CD4-positive, alpha-beta T cell treated with Interleukin-12 subunit alpha and Interleukin-12 subunit beta, for 1 hour (primary cell): ENCODE data around the gene LAMA5.

Experiments
- DNase-seq: peaks from one replicate; pipeline ENCODE4 v3.0.0-alpha.2; 2020

The LAMA5 gene

DNA sequence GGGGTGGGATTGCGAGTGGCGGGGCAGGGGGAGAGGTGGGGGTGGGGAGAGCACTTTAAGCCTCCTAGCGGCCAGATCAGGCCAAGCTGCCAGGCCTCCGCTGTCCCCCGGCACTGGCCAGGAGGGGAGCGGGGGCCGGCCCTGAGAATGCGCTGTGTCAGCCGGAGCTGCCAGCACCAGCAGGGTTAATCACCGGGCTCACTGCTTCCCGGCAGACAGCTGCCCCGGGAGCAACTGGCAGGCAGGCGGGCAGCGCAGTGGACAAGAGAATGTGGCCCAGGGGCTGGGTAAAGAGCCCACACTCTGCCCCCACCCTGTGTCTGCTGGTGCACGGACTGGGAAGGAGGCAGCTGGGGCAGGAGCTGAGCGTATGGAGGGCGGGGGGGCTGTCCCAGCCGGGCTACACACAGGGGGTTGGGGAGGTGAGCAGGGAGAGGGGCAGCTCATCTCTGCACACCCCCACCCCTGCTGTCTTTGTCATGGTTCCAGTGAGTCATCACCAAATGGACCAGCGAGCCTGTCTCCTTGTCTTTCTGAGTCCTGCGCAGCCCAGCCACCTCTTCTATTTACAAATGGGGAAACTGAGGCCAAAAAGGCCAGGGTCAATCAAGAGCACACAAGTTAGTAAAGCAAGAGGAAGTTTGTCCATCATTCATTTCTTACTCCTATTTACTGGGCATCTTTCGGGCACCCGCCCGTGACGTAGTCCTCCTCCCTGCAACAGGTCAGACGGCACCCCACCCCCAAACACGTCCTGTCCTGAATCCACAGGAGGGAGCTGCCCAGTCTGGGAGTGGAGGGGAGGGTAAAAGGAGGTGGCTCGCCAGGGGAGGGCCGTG is 2.1 kb upstream of the LAMA5 start:
- DNase-seq = no peak

DNA sequence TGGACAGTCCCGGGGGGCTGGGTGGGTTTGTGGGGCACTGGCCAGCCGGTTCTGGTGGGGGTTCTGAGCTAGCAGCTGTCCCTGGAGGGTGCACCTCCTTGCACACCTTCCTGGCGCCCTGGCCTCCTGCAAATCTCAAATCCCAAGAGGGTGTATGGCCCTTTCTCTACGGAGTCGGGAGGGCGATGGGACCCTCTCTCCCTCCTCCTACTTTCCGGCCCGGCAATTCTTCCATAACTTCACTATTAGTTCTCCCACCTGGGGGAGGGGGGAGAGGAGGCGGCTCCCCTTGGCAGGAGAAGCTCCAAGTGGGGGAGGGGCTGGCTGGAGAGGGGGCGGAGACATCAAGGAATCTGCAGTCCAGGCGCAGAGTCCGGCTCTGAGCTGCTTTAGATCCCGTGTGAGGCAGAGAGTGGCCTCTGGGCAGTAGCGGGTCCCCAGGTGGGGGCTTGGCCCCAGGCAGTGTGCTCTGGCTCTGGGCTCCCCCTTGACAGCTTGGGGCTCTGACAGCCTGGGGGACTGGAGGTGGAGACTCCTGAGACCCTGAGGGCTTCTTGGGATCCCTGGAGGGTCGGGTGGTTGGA is 1.4 kb upstream of the LAMA5 start:
- no peak for DNase-seq

- peak; percentile 9 for DNase-seq
Observed at GRCh38 chr20:62367633-62368391, 700 bp upstream of the LAMA5 start.

DNA sequence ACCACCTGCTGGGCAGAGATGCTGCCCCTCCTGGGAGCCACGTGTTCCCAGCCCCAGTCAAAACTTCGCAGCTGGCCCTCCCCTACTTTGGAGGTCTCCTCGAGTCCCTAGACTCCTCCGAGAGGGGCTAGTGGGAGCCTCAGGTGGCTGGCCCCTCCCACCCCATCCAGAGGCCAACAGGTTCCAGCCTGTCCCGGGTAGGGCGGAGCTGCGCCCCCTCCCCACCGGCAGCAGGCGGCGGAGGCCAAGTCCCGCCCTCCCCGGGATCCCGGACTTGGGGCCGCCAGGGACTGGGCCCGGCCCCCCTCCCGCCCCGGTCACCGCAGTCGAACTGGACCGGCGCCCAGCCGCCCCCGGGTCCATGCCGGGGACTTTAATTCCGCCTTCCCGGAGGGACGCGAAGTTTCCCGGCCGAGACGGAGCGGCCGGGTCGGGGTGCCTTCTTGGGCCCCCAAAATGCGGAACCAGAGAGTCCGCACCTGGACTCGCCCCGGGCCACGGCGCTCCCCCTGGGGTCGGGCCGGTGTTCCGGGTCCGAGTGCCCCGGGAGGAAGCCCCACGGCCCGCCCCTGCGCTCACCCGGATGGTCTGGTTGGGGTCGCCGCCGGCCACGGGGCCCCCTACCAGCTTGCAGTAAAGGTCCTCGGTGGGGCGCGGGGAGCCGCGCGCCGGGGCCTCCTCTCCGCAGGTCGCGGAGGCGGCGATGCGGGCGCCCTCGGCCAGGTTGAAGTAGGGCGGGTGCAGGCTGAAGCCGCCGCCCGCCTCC is 559 bp downstream of the LAMA5 start:
- no peak for DNase-seq

GRCh38 chr20:62365814-62366369 is 1.2 kb downstream of the LAMA5 start:
- DNase-seq = no peak

- DNase-seq = no peak
Observed at GRCh38 chr20:62364911-62365736, 2.0 kb downstream of the LAMA5 start.

DNA sequence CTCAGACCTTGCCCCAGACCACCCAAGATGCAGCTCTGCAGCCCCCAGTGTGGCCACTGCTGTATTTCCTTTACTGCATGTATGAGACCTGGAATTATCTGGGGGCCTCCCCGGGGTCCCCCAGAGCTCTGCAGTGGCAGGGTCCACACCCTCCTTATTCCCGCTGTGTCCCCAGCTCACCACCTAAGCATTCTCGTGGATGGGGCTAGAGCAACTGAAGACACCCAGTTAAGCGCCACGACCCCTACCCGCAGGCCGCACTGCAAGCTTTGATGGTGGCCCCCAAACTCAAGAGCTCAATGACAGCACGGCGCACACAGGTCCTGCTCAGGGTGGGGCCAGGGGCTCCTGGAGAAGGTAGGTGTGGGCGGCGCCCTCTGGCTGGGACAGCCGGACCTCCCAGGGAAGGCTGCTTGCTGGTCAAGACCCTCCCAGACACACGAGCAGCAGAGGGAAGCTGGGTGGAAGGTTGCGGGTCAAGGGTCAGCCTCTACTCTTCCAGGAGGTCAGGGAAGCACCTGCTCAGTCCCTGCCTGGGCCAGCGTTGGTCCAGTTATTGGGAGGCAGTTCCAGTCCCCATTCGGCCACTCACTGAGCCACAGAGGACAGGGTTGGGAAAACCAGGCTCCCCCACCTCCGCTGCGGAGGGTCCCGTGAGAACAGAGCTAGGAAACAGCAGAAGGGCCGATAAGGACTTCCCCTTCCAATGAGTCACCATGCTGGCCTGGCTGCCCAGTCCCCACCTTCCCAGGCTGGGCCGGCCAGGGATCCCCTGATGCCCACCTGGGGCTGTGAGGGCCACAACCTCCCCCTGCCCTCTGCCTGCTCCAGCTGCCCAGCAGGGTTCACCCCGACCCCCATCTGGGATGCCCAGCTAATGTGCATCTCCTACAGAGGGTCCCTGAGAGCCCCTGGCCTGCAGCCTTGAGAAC is 2.9 kb downstream of the LAMA5 start:
- DNase-seq = no peak

- no peak for DNase-seq
Observed at GRCh38 chr20:62362991-62363919, 3.9 kb downstream of the LAMA5 start.

DNA sequence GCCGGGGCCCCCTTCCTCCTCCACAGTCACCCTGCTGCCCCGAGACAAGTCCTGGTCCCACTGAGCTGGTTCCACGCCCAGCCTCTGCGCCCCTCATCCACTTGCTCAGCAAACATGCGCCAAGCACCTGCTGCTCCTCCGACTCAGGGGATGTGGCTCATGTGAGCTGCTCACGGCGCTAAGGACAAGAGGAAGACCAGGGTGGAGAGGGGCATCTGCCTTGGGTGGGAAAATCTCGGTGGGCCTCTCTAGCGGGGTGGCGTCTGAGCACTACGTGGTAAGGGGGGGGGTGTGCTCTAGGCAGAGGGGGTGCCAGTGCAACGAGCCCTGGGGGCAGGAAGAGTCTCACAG is 4.5 kb downstream of the LAMA5 start:
- DNase-seq = no peak

GRCh38 chr20:62361799-62362589 is 5.1 kb downstream of the LAMA5 start:
- no peak for DNase-seq

GRCh38 chr20:62360854-62361798 is 6.0 kb downstream of the LAMA5 start:
- no peak for DNase-seq

- DNase-seq = no peak
Observed at GRCh38 chr20:62359491-62360121, 7.5 kb downstream of the LAMA5 start.

DNA sequence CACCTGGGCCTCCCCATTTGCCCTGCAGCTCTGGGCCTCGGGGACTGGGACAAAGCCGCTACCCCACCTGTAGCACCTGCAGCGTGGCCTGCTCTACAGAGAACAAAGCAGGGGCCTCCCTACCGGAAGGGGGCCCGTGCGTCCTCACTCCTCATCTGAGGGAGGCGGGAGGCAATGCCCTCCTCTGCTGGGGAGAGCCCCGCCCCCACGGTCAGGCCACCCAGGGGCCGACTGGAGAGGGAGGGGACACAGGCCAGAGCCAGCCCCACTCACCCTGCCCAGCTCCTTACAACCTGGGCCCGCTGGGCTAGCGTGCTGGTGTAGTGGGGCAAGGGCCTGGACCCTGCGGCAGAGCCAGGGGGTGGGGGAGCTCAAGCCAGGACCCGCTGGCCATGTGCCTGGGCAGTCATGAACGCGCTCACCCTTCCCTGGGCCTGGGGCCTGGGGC is 8.0 kb downstream of the LAMA5 start:
- DNase-seq = no peak

DNA sequence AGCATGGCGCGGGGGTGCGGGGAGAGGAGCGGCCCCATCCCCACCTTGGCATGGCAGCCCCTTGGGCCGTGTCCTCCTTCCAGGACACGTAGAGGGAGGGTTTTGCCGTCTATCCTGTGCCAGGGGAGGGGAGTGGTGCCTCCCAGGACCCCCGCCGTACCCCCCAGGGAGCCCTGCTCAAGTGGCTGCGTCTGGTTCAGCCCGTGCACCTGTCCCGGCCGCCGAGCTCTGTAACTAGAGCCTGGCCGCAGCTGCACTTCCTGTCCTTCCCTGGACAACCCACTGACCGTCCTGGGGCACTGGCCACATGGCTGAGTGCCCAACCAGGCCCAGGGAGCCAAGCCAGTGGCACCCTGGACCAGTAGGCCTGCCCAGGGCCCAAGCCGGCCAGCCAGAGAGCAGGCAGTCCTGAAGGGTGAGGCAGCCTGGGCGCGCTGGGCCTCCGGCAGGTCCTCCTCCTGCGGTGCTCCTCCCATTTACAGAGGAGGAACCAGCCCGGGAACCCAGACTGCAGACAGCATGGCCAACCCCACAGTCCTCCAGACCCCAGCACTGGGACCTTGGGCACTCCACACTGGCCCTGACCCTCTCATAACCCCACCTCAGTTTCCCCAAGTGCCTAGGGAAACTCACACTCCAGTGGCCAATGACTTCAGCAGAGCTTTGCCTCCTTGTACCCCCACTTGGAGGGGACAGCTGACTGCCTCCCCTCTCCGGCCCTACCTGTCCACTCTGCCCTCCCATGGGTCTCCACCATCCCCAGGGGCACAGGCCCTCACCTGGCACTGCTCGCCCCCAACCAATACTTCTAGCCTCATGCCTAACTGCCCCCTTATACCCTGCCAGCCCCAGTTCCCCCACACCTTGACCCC is 8.7 kb downstream of the LAMA5 start:
- no peak for DNase-seq

DNA sequence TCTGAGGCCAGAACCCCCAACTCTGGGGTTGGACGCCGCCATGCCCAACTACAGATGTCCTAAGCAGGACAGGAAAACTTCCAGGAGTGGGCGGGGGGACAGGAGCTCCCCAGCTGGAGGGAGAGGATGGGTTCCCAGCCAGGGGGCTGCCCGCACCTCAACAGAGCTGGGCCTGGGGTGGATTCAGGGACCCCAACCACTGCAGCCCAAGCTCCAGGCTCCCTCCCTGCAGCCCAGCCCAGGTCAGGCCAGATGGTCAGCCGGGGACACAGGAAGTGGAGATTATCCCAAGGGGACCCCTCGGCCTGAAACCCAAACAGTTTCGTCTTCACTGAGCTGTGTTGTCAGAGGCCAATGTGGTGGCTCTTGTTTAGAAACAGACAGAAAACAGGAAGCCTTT is 9.4 kb downstream of the LAMA5 start:
- DNase-seq = no peak

DNA sequence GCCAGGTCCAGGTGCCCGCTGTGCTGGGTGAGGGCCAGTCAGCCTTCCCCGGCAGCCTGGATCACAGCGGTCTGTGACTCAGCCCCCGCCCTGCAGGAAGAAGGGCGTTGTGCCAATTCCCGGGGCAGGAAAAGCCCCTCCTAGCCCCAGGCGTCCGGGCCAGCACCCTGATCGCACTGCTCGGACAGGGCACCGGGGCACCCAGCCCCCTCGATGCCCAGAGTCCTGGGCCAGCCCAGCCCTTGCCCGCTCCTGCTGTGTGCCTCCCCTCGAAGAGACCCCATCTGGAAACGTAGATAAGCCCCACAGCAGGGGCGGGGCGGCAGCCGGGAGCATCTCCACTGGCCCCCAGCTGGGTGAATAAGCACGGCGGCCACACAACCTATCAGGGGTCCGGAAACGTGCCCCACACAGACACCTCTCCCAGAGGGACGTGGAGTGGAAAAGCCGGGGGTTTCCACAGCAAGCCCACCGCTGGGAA is 9.9 kb downstream of the LAMA5 start:
- no peak for DNase-seq
